ENCODE measurements around the gene FXYD6.
"Not testable (repeated sequence)": the region's sequence is repeated elsewhere in the genome, so short reads cannot be mapped to it uniquely, and the experiment has no call there.

Gene FXYD6

DNA sequence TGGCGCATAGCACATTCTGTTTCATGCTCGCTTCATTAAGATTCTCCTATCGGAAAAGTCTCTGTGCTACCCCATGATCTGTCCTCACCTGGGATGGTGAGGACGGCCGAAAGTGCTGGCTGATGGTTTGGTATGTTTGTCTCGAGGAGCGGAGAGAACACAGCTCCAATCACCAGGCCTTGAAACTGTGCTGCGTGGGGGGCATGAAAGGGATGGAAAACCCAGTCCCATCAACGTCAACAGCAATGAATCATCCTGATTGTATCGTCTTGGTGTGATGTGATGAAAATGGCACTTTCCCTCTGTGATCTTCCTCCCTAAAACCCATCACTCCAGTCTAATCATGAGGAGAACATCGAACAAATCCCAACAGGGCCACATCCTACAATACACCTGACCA lies 8.4 kb downstream of the FXYD6 start:
- DNase-seq: no peak

DNA sequence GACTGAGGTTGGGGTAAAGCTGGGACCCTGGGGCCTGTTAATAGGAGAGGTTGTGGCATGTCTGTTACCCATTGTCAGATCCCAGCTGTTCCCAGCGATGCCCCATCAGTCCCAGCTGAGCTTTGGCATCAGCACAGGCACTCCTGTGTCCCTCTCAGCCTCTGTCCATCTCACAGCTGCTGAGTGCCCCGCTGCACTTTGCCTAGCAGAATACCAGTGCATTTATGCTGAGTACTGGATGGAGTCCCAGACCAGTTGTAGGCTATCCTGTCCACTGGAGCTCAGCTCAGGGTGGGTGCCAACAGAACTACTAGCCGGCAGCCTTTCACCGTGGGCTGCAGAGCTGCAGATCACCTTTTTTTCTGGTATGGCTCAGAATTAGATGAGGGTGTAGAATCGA lies 9.9 kb downstream of the FXYD6 start:
- no peak for DNase-seq

DNA sequence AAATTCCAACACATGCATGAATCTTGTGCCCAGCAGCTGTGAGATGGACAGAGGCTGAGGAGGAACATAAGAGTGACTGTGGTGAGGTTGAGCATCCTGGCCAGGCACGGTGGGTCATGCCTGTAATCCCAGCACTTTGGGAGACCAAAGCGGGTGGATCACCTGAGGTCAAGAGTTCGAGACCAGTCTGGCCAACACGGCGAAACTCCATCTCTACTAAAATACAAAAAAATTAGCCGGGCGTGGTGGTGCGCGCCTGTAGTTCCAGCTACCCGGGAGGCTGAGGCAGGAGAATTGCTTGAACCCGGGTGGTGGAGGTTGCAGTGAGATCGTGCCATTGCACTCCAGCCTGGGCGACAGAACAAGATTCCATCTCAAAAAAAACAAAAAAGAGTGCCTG lies 10.9 kb downstream of the FXYD6 start:
- not testable (repeated sequence) for DNase-seq

DNA sequence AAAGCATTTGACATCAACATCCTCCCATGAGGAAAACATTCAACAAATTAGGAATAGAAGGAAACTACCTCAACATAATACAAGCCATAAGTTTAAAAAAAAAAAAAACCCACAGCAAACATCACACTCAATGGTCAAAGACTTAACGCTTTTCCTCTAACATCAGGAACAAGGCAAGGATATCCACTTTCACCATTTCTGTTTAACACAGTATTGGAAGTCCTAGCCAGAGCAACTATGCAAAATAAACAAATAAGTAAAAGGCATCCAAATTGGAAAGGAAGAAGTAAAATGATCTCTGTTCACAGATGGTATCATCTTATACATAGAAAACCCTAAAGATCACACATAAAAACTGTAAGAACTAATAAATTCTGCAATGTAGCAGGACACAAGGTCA lies 13.1 kb downstream of the FXYD6 start:
- no peak for DNase-seq

DNA sequence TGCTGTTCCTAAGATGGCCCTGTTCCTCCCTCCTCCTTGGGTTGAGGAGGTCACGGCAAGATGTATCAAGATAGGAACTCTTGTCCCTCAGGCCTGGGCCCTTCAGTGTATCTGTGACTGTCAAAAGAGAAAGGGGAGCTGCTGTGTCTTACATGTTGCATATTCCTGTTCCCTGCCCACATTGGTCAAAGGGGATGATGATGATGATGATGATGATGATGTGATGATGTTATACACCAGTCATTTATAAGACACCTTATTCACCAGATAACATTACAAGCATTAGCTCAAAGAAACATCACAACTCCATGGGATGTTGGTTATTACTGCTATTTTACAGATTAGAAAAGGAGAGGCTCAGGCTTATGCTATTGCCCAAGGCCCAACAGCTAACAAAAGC lies 13.7 kb downstream of the FXYD6 start:
- no peak for DNase-seq

DNA sequence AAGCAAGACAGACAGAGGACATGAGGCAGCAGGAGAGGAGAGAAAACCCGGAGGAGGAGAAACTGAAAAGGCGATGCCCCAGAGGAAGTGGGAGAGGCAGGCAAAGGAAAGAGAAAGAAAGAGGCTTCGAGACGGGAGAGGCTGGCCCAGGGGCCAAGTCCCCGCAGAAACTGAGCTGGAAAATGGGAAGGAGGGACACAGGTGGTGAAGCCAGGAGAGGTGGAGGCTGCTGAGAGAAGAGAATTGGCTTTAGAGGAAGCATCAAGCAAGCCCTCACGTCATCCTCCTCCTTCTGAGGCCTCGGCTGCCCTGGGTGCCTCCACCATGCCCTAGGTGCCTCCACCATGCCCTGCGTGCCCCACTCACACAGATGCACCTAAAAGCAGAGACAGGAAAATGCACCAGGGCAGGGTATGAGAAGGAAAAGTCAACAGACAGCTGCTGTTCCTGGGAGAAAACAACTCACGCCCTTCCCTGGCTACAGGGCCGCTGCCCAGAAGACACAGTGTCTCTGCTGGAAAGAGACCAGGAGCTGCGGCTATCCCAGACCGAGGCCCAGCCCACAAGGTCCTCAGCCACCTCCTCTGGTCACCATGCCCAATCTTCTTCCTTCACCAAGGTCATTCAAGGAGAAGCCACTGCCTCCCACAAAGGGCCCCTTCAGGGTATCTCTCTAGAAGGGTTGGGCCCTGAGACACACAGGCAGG lies 14.3 kb downstream of the FXYD6 start:
- DNase-seq: no peak

DNA sequence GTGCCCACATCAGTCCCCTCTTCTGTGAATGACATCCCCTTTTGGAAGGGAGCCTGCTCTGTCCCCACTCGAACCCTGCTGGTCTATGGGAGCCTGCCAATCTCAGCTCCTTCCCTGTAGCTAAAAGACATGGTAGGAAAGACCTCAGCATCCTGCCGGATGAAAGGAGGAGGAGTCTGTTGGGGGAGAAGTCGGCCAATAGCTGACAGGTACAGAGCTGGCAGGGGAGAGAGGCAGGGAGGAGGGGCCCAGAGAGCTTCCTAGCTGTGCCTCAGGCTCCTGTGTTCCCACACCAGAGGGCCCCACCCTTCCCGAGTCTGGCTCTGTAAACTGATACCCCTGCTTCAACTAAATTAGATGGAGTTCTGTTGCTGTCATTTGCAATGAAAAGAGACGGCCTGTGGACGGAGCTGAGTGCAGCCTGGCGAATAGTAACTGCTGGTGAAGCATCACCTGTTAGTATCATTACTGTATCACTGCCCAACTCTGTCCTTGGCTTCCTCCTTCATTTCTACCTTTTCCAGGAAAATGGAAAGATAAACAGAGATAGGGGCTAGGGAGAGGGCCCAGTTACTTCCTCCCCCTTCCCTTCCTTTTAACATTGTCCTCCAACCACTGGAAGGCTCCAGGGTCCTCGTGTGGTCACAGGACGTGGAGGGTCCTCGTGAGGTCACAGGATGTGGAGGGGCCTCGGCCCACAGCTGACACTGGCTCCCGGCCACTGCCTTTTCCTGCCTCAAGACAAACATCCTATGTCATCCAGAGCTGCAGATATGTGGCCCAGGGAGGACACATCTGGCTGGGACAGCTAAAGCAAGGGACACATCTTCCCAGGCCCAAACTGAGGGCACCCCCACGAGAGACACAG lies 15.1 kb downstream of the FXYD6 start:
- no peak for DNase-seq

DNA sequence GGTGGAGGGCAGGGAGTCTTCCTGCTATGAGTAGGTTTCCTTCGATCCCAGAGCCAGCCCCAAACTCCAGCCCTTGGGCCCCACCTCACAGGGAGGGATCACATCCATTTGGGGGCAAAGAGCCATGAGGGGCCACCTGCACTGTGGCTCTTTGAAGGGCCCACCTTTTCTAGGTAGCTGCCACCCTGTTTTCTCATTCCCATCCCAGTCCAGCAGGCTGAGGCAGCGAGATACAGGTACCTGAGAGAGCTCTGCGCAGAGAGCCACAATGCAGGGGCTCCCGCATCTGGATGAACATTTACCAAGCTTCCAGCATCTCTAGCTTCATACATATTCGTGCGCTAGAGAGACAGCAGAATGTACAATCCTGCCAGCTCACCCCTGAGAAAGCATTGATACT lies 16.3 kb downstream of the FXYD6 start:
- no peak for DNase-seq

DNA sequence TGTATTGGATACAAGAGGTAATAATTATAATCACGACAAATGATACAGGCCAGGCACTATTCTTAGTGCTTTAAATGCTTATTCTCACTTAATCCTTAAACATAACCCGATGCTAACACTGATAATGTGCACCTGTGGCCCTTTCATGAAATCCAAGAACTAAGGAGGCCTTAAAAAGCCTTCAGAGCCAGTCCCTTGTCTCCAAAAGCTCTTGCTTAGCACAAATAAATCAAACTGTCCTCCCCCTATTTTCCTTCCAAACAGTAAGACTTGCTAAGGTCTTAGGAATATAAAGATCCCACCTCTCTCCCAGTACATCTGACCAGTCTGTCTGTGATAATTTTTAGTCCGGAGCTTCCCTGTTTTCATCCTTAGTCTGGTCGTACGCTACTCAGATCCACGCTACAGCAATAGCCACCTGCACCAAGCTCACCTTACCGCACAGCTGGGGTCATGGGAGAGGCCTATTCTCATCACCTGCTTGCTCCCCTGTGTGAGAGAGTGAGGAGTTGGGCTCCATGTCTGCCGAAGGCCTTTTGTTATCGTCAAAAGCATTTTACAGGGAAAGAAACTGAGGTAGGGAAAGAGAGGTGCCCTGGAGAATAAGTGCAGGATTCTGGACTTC lies 16.9 kb downstream of the FXYD6 start:
- DNase-seq: no peak

DNA sequence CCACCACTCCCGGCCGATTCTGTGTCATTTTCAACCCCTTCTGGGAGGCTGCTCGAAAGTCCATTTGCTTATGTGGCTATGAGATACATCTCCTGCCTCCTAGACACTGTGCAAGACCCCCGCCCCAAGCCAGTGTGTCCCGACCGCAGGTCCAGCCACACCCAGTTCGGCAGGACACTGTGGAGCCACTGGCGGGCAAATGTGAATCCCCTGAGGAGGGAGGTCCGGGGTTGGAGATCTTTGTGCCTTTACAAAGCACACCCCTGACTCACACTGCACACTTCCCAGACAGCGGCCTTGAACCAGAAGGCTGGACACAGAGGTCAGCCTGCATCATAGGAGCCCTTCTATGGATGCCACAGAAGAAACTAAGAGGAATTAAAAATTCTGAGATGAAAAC lies 17.4 kb downstream of the FXYD6 start:
- DNase-seq: no peak

DNA sequence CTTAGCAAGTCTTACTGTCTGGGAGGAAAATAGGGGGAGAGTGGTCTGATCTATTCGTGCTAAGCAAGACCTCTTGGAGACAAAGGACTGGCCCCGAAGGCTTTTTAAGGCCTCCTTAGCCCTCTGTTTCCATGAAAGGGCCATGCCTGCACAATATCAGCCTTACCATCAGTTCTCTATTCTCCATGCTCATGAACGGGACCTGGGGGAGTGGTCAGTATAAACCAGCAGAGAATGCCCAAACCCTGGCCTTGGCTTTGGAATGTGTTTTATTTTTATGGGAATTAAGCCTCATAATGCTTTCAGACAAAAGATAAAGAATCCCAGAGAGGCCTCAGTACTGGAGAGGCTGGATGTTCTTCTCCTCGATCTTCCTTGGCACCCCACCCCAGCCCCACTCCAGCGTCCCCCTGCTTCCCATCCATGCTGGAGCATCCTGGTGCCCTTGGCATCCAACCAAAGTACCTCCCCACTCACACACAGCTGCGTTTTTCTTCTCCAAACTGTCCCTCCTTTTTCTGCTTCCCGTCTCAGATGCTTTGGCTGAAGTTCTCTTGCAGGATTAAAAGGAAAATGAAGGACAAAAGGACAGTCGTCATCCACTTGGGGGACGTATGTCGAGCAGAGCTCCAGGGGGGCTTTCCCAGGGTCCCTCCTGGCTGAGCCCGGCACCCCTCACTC lies 18.6 kb downstream of the FXYD6 start:
- no peak for DNase-seq

DNA sequence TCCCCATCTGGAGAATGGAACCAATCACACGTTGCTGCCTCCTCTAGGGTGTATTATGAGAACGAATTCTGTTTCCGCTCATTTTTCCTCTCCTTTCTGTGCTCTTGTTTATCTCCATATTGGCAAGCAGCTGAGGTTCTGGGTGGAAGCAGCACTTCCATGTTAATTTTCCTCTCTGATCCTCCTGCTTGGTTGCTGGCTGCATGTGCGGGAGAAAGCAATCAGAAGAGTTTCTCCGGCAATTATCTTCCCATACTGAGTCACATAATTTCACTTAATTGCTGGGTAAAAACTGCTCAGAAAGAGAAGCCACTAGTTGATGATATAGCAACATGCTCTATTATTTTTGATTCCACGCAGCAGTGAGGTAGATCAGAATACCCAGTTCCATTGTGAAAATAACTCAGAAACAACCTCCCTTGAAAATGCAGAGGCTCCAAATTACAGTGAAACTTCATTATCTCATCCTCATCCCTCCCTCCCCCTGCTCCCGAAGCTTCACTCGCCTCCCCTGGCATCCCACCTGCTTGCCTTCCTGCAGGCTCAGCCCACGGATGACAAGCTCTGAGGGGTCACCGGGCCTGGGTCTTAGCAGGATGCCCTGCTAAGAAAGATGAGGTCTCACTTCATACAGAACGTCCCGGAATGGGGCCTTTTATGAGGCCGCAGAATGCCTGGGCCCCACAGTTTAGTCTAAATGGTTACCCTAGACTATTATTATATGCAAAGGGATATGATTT lies 20.4 kb downstream of the FXYD6 start:
- no peak for DNase-seq

DNA sequence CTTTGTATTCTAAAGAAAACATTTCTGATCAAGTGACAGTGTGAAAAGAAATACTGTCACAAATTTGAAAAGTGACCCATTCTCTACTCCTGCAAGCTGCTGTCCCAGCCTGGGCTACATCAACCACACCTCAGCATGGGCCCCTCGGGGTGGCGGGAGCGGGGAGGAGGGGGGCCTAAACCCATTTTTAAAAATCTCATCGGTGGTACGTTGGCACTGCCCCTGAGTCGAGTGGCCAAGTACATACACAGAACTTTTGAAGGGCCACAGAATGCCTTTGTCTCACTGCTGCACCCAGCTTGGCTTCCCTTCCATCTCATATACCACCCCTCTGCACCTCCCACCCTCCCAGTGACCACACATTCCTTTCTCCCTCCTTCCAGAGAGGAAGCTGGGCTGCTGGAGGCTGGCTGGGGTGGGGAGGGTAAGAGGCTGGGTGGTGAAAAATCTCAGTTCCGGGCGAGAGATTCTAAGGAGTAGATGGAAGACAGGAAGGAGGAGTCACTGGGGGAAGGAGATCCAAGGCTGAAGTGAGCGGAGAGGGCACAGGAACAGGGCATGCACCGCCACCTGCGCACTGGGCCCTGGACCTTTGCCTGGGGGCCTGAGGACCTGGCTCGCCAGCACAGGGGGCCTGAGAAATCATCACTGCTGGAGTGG lies 21.1 kb downstream of the FXYD6 start:
- DNase-seq: no peak

DNA sequence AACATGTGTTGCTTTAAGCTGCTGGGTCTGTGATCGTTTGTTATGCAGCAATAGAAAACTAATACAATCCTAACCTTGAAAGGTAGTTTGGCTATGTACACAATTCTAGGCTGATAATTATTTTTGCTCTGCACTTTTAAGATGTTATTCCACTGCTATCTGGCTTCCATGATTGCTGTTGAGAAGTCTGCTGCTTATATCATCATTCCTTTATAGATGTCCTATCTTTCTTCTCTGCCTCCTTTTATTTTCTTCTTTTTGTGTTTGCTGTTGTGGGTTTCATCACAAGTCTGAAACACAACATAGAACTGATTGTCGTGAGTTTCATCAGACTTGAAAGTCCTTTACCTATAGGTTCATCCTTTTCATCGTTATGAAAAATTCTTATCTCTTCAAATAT lies 24.1 kb downstream of the FXYD6 start:
- DNase-seq: no peak

DNA sequence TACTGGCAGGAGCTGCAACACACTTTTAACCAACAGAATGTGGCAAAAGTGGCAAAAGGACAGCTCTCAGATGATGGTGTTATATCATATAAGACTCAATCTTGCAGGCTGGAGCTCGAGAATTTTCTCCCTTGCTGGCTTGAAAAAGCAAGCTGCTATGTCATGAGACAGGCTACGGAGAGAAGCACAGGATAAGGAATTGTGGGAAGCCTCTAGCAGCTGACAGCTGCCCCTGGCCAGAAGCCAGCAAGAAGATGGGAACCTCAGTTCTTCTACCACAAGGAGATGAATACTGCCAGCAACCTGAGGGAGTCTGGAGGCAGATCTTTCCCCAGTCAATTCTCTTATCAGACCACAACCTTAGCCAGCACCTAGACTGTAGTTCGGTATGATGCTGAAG lies 24.6 kb downstream of the FXYD6 start:
- DNase-seq: no peak

DNA sequence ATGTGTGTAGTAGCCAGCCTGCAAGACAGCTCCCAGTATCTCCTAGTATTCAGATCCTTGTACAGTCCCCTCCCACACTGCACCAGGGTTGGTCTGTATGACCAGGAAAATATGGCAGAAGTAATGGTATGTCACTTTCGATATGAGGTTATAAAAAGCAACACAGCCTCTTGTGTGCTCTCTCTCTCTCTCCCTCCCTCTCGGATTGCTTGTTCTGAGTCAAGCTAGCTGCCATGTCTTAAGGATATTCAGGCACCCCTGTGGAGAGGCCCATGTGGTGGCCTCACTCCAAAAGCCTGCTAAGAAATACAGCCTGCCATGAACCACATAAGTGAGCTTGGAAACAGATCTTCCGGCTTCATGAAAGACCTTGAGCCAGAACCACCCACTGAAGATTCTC lies 25.4 kb downstream of the FXYD6 start:
- DNase-seq: no peak

DNA sequence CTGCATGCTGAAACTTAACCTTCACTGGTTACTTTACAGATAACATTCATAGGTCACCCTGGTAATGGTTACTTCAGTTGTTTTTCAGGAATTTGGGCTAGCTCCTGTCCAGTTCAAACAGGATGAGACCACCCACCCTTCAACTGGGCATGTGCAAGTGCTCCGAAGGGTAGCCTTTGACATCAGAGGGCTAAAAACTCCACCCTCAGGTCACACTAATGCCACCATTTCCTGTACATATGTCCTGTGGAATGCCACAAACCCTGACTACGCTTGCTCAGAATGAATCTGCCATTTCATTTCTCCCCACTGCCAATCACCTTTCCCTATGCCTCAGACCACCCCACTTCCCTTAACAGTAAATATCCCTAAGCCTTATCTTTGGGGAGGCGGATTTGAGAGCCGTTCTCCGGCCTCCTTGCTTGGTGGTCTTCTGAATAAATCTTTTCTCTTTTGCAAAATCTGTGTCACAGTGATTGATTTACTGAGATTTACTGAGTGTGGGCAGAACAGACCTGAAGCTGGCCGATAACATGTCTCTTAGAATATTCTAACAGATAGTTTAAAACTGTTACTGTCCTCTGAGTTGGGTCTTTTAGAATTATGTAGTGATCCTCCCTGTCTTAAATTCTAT lies 26.6 kb downstream of the FXYD6 start:
- DNase-seq: no peak

DNA sequence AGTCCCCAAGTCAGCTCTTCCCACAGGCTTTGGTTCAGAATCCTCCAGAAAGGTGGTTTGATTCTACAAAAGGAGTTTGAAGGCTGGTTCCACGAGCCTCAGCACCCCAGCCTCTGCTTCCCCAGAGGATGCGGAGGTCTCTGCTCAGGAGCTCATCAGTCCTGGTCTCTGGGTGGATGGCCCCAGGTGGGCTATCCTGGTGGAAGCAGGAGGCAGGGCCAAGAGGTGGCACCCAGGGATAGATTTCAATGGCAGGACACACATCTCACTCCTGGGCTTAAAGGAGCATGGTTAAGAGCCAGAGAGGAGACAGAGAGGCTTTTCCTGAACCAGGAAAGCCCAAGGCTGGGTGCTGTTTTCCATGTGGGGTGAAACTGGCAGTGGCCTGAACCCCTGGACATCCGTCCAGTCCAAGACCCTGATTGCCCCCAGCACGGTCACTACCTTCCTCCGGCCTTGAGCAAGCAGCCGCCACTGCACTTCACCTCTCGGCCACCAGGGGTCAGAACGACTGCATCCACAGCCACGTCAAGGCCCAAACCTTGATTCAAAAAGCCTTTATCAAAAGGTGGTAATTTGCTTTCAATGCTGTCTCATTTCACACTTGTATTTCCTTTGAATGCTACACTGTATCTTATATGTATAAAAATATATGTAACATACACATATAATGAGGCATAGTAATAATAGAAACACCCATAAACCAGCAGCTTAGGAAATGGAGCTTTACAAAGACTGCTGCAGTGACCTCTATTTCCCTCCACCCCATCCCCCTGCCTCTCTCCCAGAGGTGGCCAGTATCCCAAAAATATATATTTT lies 32.6 kb downstream of the FXYD6 start:
- peak; percentile 72 for DNase-seq

DNA sequence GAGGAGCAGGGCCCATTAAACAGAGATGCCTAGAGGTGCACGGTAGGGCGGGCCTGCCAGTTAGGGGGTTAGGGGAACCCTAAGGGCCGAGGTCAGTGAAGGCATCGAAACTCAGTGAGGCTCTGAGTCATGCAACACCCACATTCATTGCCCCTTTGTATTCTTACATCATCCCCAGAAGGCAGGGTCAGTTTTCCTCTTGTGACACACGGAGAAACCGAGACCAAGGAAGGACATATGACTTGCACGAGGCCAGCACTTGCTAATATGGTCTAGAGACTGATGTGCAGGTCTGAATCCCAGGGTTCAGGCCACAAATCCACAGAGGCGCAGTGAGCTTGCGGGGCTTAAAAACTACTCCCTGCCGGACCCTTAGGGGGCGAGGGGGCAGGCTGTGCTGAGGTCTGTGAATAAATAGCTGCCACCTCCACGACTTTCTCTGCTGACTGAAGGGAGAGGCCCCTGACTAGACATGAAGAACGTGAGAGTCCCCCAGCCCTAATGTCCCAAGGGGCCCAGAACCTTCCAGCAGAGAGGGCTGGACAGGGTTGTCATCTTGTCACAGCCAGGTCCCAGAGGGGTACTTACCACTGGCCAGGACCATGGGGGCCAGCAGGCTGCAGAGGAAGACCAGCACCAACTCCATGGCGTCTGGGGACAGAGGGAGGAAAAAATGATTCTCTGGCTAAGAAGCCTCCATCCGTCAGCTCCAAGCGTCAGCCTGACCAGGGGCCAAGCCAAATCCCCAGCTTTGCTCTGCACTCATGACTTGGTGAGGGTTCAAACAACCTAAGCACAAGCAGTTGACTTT lies 34.1 kb downstream of the FXYD6 start:
- DNase-seq: no peak

DNA sequence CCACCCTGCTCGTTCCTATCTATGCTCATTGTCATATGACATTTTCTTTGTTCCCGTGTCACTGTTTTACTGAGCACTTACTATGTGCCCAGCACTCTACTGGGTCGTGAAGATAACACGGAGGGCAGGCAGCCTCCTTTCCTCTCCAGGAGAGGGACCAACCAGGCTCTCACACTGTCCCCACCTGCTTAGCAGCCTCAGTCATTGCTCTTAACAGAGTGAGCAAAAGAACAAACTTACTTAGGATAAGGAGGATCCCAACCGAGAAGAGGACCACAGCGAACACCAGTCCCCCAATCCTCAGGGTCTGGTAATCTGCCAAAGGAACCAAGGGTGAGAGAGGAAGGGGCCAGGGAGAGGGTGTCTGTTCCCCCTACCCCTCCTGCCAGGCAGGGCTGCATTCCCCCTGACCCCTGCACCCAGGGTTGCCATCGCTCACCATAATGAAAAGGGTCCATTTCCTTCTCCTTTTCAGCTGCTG lies 34.9 kb downstream of the FXYD6 start:
- DNase-seq: no peak
